ENCODE measurements around the gene DDOST.

DDOST gene

DNA sequence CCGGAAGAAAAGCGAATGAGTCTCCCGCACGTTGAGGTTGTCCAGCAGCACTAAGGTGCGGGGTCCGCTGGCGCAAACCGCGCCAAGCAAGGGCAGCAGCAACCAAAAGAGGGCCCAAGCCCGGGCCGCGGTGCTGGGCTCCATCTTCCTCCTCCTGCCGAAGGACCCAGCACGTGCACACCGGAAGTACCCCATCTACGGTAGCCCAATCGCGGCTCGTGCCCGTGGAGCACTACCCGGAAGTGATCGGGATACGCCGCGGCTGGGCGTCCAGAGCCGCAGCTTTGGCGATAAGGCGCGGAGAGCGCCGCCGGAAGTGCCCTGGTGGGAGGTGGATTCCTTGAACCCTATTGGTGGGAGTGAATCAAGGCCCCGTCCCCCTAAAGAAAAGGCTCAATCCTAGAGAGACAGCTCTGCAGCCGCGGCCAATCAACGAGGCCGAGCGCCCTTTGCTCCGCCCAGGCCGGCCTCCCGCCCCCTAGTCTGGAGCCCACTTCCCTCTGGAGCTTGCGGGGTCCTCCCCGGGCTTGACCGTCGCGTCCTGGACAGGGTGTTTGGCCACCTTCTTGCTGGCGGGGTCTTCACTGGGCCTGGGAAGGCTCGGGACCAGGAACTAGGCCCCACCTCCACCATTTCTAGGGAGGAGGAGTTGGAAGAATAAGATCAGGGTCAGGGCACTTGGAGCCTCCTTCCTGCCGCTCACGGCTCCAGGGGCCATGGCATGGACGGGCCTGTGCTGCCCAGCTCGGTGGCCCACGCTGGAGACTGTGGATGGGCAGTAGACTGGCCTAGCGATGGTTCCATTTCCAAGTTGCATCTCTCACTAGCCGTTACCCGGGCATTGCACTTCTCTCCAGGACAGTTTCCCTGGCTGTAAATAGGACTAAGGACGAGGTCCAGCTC is at the start of gene DDOST:
TSS of gene DDOST (minus strand) at position 163 of the 903 bp plus-strand sequence. CDS start at position 144, 19 bp downstream.
- DNase-seq, result peak; percentile 100

DNA sequence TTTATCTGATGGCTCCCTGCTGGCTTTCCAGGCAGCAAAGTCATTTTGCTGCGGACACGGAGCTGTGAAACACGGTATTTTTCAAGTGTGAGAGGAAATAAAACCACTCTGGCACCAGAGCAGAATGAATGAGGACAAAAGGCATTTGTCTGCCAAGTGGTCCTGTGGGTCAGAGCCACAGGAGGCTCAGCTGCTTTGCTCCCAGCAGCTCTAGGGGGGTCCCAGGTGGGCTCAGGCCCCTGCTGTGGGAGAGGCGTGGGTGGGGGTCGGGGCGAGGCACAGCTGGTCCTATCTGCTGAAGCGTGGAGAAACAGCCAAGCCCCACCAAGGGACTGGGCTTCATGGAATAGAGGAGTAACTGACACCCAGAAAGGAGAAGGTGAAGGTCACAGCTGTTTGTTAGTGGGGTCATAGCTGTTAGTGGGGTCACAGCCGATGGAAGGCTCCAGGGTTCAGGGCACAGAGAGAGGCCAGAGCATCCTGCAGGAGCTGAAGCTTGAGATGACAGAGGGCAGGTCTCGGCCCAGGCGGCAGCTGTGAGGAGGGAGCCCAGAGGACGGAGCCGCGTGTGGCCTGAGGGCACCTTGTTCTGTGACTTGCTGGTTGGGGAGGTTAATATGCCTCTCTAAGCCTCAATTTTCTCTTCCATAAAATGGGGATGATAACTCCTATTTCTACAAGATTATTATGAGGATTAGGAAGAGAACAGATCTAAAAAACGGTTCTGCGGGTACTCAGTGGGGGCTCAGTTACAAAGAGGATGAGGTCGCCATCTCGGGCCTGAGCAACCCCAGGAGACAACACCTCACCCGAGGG is 49.5 kb upstream of the DDOST start:
- no peak for DNase-seq

DNA sequence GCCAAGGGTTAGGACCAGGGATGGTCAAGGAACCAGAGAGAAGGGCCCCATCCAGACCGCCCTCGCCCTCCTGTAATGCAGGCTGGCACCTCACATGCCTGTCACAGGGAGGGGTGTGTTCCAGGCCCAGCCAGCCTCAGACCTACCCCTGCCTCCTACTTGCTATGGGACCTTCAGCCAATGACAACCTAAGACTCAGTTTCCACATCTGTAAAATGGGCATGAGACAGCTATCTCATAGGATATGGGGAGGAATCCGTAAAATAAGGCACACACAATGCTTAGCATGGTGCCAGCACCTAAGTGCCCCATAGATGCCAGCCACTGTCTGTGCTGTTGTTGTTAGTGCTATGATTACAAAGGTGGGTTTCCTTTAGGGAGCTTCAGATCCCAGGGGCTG is 48.7 kb upstream of the DDOST start:
- DNase-seq, result no peak

DNA sequence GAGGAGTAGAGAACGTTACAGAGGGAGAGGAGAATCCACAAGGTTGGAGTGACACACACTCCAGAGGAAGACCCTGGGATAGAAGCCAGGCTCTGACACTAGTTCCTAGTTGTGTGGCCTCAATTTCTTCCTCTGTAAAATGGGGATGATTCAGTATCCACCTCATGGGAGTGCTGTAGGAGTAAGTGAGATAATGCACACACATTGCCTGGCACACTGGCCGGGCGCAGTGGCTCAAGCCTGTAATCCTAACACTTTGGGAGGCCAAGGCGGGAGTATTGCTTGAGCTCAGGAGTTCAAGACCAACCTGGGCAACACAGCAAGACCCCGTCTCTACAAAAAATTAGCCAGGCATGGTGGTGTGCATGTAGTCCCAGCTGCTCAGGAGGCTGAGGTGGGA is 47.7 kb upstream of the DDOST start:
- no peak for DNase-seq

DNA sequence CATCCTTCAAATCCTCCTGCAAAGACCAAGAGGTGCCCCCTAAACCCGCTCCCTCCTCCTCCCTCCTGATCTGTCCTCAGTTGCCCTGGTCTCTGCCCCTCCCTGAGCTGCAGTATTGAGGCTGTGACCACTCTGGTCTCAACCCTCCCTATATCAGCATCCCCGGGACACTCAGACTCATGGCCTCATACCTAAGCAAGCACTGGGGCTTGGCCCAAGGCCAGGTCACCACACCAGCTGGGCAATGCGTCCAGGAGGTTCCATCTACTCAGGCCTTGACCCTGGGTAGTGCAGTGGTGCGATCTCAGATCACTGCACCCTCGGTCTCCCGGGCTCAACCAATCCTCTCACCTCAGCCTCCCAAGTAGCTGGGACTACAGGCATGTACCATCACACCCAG is 46.9 kb upstream of the DDOST start:
- DNase-seq, result no peak

DNA sequence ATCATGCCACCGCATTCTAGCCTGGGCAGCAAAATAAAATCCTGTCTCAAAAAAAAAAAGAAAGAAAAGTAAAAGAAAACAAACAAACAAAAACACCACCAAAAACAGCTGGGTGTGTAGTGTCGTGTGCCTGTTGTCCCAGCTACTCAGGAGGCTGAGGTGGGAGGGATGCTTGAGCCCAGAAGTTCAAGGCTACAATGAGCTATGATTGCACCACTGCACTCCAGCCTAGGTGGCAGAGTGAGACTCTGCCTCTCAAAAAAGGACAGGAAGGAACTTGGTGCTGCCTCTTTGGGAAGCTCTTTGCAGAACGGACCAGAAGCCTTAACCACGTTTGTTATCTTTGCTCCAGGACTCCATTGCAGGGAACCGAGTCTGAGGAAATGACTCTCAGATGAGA is 45.7 kb upstream of the DDOST start:
- DNase-seq, result no peak

DNA sequence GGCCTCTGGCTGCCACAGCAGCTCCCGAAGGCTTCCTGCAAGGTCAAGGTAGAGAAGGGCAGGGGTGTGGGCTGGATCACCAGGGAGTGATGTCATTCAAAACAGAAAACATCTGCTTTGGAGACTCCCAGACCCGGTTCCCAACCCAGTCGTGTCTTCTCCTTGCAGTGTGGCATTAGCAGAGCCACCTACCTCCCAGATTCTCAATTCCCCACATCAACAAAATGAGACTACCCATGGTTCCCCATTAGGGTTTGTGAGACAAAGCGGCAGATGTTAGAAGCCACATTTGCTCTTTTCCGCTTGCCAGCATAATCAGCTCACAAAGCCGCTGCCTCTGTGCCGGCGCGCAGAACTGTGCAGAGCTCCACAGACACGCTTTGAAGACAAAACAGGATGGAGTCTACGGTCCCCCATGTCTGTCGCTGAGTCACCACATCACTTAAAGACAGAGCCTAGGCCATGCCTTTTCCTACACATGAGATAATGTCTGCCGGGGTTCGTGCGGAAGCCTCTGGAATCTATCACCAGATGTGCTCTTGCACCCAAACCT is 44.1 kb upstream of the DDOST start:
- DNase-seq, result peak; percentile 68

DNA sequence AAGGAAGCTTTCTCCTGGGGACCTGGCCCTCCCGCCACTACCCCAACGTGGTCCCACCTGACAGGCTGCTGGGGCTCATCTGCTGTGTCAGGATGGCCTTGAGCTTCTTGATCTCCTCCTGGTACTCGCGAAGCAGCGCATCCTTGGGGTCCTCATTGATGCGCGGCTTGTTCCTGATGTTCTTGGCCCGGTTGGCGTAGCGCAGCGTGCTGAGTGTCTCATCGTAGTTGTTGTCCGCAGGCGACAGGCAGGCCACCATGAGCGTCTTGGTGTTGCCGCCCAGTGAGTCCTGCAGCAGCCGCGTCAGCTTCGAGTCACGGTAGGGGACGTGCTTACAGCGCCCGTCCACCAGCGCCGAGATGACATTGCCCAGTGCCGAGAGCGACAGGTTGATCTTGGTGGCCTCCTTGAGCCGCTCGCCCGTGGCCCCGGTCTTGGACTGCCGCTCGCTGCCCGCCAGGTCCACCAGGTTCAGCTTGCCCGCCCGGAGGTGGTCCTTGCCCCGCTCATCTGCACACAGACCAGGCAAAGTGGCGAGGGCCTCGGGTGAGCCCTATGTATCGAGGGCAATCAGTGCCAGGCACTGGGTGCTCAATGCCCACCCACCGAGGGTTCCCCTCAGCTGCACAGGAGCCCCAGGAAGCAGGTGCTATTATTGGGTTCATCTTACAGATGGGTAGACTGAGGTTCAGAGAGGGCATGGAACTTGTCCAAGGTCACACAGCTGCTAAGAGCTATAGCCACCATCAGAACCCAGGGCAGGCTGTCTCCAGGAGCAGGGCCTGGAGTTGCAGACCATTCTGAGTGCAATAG is 43.4 kb upstream of the DDOST start:
- DNase-seq, result no peak

DNA sequence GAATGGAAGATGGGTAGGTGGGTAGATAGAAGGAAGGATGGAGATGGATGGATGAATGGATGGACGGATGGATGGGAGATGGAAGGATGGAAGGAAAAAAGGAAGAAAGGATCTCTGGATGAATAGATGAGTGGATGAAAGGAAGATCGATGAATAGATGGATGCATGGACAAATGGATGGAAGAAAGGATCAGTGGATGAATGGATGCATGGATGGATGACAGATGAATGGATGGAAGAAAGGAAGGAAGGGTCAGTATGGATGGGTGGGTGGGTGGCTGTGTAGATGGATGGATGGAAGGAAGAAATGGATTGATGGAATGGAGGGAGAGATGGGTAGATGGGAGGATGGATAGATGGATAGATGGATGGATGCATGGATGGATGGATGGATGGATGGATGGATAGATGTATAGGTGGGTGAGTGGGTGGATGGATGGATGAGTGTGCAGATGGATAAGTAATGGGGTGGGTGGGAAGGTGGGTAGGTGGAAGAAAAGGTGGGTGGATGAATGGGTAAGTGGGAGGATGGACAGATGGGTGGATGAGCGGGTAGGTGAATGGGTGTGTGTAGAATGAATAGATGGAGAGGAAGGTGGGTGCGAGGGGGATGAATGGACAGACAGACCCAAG is 42.1 kb upstream of the DDOST start:
- no peak for DNase-seq

DNA sequence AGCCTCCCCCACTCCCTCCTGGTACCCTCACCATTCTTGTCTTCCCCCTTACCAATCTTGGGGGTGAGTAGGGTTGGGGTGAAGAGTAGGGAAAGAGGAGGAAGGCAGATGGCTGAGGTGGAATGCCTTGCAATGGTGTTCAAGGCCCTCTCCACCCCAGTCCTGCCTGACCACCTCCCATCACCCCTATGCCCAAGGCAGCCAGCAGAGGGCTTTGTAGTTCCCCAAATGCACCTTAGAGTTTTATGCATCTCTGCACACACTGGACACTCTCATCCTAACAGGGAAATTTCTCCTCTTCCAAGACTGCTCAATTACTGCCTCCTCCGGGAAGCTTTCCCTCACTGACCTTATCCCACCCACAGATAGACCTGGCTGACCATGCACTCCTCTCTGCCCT is 41.2 kb upstream of the DDOST start:
- no peak for DNase-seq

DNA sequence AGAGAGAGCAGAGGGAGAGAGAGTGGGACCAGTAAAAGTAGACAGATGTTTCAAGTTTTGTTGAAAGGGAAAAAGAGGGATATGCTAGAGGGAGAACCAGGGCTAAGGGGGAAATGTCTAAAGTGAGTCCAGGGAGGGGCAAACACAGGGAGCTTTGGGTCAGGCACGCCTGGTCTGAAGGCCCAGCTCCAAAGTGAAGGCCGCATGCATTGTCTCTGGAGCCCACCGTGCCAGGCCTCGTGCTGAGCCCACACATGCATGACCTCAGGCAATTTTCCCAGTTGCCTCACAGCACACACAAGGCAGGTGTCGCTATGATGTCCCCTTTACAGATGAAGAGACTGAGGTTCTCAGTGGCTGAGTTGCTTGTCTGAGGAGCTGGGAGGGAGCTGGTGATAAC is 40.7 kb upstream of the DDOST start:
- no peak for DNase-seq

DNA sequence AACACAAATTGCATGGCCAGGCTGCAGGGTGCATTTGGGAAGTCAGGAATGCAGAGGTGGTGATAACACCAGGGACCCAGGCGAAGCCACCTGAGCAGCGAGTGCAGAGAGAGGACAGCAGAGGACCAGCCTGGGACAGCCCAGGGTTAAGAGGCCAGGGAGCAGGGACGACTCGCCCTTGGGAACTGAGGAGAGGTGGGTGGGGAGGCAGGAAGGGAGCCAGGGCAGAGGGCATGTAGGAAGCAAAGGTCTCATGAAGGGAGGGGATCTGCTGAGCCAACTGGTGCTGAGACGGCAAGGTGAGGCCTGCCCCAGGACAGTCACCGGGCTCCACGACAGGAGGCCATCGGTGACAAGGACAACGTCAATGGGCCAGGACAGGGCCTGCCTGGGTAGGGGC is 40.3 kb upstream of the DDOST start:
- DNase-seq, result no peak

DNA sequence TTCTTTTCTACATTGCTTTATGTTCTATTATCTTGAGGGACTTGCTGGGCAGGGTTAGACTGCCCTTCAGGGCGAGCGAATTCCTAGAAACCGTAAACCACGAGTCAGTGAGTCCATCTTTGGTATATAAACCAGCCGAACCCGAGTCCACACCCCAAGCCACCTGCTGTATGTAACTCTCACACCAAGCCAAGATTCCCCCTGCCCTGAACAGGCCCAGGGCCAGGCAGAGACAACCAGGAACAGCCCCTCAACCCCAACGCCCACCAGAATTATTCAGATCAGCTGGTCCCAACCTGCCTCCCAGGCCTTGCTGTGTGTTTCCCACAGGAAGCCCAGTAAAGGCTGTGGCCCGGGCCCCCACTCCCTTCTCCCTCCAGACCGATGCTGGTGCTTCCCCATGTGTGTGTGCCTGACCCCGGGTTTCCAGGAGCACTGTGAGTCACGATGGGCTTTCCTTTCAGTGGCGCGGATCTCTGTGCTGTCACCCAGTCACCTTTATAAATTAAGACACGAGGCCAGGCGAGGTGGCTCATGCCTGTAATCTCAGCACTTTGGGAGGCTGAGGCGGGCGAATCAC is 39.6 kb upstream of the DDOST start:
- DNase-seq, result no peak

DNA sequence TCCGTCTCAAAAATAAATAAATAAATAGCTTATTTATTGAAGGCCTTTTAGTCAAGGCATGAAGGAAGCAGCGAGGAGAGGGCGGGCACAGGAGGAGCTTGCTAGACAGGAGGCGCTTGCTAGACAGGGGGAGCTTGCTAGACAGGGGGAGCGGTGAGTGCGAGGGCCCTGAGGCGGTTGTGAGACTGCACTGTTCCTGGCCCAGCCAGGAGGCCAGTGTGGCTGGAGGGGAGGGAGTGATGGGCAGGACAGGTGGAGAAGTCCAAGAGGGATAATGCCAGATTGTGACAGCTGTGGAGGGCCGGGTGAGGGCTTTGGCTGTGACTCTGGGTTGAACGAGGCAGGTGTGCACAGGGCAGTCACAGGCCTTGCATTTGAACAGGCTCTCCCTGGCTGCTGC is 38.4 kb upstream of the DDOST start:
- DNase-seq, result peak; percentile 50

DNA sequence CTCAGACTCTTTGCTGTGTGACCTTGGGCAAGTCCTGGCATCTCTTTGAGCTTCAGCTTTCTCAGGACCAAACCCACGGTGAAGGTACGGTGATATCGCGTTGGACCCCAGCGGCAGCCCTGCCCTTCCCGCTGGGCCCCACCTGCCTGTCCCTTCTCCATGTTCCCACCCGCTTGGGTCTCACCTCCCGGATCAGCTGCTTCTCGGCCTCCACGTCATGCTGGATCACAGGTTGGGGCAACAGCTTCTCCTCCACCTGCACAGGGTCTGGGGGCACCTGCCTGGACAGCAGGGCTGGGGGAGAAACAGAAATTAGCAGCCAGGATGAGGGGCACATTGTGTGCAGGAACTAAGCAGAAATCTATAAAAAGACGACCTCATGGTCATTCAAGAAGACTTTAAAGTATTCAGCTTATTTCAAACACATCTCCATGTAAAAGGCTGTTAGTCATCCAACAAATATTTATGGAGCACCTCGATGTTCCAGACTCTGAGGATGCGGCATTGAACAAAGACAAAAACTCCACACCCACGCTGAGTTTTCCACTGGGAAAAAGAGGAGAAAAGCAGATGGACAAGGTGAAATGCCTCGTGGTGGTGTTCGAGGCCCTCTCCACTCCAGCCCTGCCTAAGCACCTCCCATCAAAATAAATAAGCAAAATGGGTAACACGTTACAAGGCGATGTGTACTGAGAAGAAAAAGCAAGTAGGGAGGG is 37.2 kb upstream of the DDOST start:
- DNase-seq, result no peak

DNA sequence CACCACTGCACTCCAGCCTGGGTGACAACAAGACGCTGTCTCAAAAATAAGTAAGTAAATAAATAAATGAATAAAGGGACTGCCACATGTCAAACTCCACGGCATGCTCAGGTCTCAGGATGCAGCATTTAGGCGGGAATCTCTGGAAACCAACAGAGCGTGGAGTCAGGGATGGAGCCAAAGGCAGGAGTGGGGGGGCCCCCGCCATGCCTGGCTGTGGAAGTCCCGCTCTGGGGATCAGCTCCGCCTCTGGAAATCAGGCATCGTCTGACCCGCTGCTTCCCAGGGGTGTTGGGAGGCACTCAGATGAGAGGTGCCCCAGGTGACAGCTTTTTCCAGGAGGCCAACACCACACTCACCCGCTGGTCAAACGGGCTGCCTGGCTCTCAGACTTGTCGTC is 36.4 kb upstream of the DDOST start:
- DNase-seq, result no peak

DNA sequence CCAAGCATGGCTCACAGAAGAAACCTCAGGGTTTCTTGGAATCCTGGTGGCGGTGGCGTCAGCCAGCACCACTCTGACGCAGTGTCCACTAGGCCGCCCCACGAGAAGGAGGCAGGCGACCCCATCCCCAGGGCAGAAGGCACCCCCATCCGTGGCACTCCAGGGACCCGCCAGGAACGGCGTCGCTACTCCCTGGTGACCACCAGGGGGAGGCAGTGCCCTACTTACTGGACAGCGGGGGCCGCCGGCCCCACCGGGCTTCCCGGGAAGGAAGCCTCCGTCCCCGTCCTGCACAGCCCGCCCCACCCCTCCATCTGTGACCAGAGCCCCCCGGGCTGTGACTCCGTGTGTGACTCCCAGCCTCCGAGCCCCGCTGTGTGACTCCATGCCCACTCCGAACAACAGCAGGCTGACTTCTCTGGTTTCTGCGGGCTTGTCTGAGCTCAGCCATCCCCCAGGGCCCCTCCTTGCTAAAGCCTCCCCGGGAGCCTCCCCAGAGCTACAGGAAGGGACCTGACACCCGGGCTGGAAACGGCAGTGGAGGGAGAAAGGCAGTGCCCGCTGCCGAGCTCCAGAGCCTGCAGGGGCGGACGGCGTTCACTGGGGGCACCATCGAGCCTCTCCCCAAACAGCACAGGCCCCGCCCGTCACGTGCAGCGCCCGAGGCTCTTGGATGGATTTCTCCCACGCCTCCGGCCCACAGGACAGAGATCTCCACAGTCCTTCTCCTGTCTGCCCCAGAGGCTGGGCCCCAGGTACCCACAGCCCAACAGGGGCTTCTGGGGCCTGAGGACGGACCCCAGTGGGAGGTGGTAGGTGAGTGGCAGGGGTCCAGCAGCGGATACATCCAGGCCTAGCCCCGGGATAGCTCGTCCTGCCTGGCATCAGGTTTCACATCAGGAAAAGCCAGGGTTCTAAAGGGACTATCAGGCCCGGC is 35.5 kb upstream of the DDOST start:
- peak; percentile 97 for DNase-seq

DNA sequence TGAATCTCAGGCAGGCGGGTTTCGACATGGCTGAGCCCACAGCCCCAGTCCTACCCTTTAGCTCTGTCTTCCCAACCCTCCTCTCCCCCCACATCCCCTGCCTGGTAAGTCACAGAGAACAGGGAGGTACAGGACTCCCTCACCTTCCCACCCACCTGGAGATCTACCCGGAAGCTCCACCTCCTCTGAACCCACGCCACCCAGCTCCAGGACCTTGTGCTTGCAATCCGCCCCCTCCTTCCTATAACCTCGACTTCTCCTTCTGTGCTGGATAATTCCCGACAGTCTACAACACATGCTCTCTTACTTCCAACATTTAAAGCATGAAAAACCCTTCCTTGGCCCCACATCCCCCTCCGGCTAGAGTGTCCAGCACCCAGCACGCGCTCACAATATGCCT is 34.3 kb upstream of the DDOST start:
- no peak for DNase-seq

DNA sequence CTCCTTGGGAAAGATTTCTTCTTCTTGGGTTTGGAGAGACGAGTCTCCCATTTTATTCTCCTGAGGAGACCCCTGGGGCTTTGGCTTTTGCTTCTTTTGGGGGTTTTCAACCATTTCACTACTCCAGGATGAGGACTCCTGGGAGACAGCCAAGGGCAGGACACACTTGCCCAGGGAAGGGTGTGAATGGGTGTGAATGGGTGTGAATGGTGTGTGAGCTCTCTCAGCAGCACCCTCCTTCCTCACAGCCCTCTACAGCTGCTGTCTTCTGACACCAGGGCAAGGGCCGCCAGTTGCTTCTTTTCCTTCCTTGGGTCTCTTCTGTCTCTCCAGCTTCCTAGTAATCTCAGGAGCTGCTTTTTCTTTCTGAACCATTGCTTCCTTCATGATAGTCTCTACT is 32.5 kb upstream of the DDOST start:
- no peak for DNase-seq

DNA sequence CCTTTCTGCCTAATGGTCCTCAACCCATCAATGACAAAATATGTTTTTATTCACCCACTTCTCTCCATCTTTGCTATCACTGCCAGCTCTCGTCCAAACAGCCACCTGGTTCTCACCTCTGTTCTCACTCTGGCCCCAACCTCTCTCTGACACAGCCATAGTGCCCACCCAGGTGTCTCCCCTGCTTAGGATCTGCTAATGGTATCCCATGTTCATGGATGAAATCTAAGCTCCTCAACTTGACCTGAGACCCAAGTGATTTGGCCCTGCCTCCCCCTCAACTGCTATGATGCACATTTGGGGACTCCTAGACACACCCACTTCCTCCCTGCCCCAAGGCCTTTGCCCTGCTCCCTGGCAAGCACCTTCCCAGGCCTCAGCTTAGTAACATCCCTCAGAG is 30.7 kb upstream of the DDOST start:
- DNase-seq, result no peak
